ENCODE measurements around the gene SEZ6. TPM values are rescaled to one million over a fixed set of nuclear protein-coding genes. Genes with fewer than 3 reads are reported as not detected.

SEZ6 gene
- total RNA-seq, 1 donor from 2014 or later, result not detected

DNA sequence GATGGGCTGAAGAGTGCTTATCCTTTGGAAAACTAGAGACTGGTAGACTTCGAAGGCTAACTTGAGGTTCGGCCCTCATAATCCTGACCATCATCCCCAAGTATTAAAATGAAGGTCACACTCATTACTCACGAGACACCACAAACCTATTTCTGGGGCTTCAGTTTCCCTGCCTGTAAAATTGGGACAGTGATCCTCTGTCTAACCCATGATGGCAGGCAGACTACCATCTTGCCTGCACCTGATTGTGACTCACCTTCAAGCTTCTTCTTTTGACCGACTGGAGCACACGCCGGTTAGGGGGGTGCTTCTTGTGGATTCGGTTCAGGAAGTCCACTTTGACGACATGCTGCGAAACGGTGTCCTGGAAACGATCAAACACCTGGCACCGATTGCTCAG lies 88.8 kb downstream of the SEZ6 start:
- H3K9me3 ChIP-seq, result no peaks in the 10 kb centered on the region
- no peak overlapping the region for H3K4me3 ChIP-seq
- TF ChIP-seq, protein P1, sequence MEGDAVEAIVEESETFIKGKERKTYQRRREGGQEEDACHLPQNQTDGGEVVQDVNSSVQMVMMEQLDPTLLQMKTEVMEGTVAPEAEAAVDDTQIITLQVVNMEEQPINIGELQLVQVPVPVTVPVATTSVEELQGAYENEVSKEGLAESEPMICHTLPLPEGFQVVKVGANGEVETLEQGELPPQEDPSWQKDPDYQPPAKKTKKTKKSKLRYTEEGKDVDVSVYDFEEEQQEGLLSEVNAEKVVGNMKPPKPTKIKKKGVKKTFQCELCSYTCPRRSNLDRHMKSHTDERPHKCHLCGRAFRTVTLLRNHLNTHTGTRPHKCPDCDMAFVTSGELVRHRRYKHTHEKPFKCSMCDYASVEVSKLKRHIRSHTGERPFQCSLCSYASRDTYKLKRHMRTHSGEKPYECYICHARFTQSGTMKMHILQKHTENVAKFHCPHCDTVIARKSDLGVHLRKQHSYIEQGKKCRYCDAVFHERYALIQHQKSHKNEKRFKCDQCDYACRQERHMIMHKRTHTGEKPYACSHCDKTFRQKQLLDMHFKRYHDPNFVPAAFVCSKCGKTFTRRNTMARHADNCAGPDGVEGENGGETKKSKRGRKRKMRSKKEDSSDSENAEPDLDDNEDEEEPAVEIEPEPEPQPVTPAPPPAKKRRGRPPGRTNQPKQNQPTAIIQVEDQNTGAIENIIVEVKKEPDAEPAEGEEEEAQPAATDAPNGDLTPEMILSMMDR (IDR thresholded peaks at IDR 0.05), result no peak
- TF ChIP-seq POLR2A (IDR thresholded peaks at IDR 0.05) (no peak), POLR2AphosphoS5 (IDR thresholded peaks at IDR 0.05; ENCODE audit: insufficient read depth in 1 of 2, low read depth in 1 of 2) (no peak)
- DNase-seq (ENCODE audit: extremely low spot score in 2 of 2), result no peak
- peaks cover 0 to 93% of the 10 kb centered on the region in 2 donors for H3K36me3 ChIP-seq
- no peak overlapping the region for H3K27ac ChIP-seq
- intact Hi-C loops (cut with DNase I), result no loop called here
- no peaks in the 10 kb centered on the region for H3K27me3 ChIP-seq
- H3K4me1 ChIP-seq, result no peaks in the 10 kb centered on the region

DNA sequence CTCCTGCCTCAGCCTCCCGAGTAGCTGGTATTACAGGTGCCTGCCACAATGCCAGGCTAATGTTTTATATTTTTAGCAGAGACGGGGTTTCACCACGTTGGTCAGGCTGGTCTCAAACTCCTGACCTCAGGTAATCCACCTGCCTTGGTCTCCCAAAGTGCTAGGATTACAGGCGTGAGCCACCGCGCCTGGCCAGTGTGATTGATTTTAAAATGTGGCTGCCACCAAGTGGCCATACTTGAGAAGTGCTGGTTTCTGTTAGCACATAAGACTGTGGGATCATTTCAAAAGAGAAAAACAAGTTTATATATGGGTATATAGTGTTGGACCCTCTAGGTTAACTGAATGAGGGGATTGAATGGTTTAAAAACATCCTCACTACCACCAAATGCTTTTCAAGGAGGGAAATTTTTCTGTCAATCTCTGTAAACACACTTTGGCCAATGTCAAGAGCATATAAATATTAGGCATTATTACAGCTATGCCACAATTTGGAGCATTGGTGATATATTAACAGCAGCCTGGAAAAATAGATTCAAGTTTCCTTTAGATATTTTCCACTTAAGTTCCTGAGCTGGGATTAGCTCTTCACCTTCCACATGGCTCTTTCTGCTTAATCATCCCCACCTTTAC lies 89.4 kb downstream of the SEZ6 start:
- no peaks in the 10 kb centered on the region for H3K27me3 ChIP-seq
- no peak overlapping the region for H3K27ac ChIP-seq
- DNase-seq (ENCODE audit: extremely low spot score in 2 of 2), result no peak
- intact Hi-C loops (cut with DNase I), result no loop called here
- H3K9me3 ChIP-seq, result no peaks in the 10 kb centered on the region
- TF ChIP-seq POLR2AphosphoS5 (IDR thresholded peaks at IDR 0.05; ENCODE audit: insufficient read depth in 1 of 2, low read depth in 1 of 2) (peak in 1 of 2 donors; percentile 20), POLR2A (IDR thresholded peaks at IDR 0.05) (no peak)
- TF ChIP-seq, protein P1 (IDR thresholded peaks at IDR 0.05), result peak; percentile 36 to 60 (median 45)
- no peak overlapping the region for H3K4me3 ChIP-seq
- H3K4me1 ChIP-seq, result no peaks in the 10 kb centered on the region
- peaks cover 0 to 94% of the 10 kb centered on the region in 2 donors for H3K36me3 ChIP-seq

DNA sequence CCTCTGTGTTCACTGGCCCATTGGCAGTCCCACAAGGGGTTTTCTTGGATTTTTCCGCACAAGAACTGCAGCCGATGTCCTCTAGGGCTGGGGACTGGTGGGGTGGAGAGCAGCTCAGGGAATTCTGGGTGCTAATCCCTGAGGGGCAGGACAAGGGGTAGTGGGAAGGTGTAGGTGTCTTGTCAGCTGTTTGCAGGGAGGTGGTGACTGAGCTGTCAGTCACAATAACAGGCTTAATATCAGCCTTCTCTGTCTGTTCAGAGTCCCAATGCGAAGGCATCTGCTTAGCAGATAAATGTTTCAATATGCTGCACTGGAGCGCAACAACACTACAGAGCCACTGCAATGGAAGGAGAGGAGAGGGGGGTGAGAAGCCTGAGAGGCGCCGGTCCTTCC lies 92.9 kb downstream of the SEZ6 start:
- no peak overlapping the region for H3K27ac ChIP-seq
- H3K36me3 ChIP-seq, result peaks cover 0 to 85% of the 10 kb centered on the region in 2 donors
- no peaks in the 10 kb centered on the region for H3K27me3 ChIP-seq
- peaks cover 18% of the 10 kb centered on the region for H3K4me1 ChIP-seq
- no peak for DNase-seq (ENCODE audit: extremely low spot score in 2 of 2)
- TF ChIP-seq POLR2AphosphoS5 (IDR thresholded peaks at IDR 0.05; ENCODE audit: insufficient read depth in 1 of 2, low read depth in 1 of 2) (no peak), POLR2A (IDR thresholded peaks at IDR 0.05) (no peak)
- TF ChIP-seq, protein P1 (IDR thresholded peaks at IDR 0.05), result no peak
- intact Hi-C loops (cut with DNase I), result no loop called here
- no peaks in the 10 kb centered on the region for H3K9me3 ChIP-seq
- H3K4me3 ChIP-seq, result no peak overlapping the region

DNA sequence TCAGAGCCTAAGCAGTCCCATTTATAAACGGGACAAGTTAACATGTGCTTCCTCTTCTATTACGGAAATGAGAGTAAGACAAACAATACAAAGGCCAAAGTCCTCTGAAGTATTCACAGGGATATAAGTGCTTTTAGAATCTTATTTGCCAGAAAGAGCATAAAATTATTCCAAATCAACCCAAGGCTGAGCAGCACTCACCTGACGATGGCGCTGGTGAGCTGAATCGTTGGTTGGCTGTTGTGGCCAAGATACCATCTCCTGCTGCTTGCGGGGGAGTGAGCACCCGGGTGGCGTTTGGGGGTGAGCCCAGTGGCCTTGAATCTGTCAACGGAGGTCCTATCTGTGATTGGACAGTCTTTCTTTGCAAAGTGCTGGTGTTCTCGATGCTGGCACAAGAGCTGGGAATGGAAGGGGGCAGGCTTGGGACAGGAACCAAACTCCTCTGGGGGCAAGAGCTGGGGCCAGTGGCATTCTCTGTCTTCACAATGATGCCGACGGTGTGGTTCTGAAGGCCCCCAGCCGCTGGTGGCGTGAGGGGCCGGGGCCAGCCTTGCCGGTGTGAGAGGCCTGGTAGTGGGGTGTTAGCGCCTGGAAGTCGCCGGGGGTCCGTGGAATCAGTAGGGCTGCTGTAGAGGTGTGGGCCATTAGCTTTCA lies 93.4 kb downstream of the SEZ6 start:
- no peaks in the 10 kb centered on the region for H3K9me3 ChIP-seq
- H3K4me1 ChIP-seq, result peaks cover 23% of the 10 kb centered on the region
- H3K4me3 ChIP-seq, result no peak overlapping the region
- TF ChIP-seq POLR2AphosphoS5 (IDR thresholded peaks at IDR 0.05; ENCODE audit: insufficient read depth in 1 of 2, low read depth in 1 of 2) (peak in 1 of 2 donors; percentile 11), POLR2A (IDR thresholded peaks at IDR 0.05) (no peak)
- DNase-seq (ENCODE audit: extremely low spot score in 2 of 2), result no peak
- H3K36me3 ChIP-seq, result peaks cover 0 to 79% of the 10 kb centered on the region in 2 donors
- intact Hi-C loops (cut with DNase I), result no loop called here
- no peak overlapping the region for H3K27ac ChIP-seq
- no peaks in the 10 kb centered on the region for H3K27me3 ChIP-seq

DNA sequence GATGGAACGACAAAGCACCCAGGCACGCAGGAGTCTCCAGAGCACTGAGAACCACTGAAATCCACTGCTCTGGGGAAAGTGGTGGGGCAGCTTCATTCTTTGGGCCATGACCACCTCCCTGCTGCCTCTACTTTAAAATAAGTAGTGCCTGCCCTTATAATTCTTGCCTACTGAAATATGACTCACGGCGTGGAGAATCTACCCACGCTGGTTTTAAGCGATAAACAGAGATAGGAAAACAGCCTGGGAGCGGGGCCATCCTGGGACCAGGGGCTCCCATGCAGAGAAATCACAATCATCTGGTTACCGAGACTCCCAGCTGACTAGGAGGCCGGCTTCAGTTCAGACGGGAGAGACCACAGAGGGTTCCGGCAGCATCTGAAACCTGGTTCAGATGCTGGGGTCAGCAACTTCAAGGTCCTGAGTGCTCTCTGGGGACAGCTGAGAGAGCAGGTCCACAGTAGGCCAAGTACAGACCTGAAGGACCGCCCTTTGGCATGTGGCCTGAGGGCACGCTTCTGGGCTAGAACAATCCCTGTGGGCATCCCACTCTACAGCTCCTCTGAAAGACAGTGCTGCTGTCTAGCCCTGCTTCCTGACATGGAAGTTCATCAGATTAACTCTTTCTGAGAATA lies 94.3 kb downstream of the SEZ6 start:
- peaks cover 32% of the 10 kb centered on the region for H3K4me1 ChIP-seq

More for the DNA sequence above, 94.3 kb downstream of the SEZ6 start:
- H3K27me3 ChIP-seq, result no peaks in the 10 kb centered on the region
- peaks cover 0 to 74% of the 10 kb centered on the region in 2 donors for H3K36me3 ChIP-seq
- no peak overlapping the region for H3K27ac ChIP-seq
- intact Hi-C loops (cut with DNase I), result no loop called here
- no peaks in the 10 kb centered on the region for H3K9me3 ChIP-seq
- DNase-seq (ENCODE audit: extremely low spot score in 2 of 2), result no peak
- TF ChIP-seq POLR2A (IDR thresholded peaks at IDR 0.05) (no peak), POLR2AphosphoS5 (IDR thresholded peaks at IDR 0.05; ENCODE audit: insufficient read depth in 1 of 2, low read depth in 1 of 2) (no peak)
- TF ChIP-seq, protein P1 (IDR thresholded peaks at IDR 0.05), result no peak
- H3K4me3 ChIP-seq, result no peak overlapping the region

Measured in vagina (tissue), 2 donors.